GM12872 (cell line): ENCODE results near the gene CHKB.

Experiments used
- TF ChIP-seq, protein P1 (sequence below): IDR thresholded peaks from 3 replicates; pipeline ENCODE4 v1.5.1; 2011; ENCODE audit warnings: low read depth, mild to moderate bottlenecking, low read length, moderate library complexity; ENCODE audit not compliant: insufficient read depth

Gene CHKB

GRCh38 chr22:50572965-50573364 lies 9.7 kb downstream of the CHKB start:
- TF ChIP-seq, protein P1, sequence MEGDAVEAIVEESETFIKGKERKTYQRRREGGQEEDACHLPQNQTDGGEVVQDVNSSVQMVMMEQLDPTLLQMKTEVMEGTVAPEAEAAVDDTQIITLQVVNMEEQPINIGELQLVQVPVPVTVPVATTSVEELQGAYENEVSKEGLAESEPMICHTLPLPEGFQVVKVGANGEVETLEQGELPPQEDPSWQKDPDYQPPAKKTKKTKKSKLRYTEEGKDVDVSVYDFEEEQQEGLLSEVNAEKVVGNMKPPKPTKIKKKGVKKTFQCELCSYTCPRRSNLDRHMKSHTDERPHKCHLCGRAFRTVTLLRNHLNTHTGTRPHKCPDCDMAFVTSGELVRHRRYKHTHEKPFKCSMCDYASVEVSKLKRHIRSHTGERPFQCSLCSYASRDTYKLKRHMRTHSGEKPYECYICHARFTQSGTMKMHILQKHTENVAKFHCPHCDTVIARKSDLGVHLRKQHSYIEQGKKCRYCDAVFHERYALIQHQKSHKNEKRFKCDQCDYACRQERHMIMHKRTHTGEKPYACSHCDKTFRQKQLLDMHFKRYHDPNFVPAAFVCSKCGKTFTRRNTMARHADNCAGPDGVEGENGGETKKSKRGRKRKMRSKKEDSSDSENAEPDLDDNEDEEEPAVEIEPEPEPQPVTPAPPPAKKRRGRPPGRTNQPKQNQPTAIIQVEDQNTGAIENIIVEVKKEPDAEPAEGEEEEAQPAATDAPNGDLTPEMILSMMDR = no peak

DNA sequence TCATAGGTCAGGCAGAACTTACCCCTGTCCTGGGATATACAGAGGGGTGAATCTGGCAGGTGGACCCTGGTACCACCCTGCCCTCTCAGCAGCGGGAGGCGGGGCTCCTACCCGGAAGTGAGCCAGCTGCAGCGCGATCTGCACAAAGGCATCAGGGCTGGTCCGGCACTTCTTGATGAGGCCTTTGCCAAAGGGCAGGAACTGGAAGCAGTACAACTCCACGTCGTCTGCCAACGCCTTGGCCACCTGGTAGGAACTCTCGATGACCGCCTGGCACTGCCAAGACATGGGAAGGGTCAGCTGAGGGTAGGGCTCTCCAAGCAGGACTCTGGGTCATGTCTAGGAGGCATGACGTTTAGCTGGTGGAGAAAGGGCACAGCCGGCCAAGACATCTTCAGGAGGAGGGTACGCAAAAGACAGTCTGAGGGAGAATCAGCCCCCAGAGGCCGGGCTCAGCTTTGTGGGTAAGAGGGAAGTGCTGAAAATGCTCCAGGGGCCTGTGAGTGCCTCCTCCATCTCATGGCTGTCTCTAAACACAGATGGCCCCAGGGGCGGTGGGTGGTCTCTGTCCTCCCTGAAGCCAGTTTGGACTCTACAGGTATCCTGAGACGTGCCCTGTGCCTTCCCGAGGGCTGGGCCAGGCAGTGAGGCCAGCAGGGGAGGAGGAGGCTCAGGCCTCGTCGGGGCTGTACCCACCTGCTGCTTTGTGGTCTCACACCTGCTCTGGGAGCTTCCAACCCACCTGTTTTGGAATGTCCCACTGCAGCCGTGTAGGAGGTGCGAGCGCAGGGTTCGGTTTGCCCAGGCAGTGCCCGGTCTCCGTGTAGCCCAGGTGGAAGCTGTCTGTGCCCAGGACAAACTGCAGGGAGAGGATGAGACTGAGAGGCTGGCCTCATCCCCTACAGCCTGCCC lies 11.1 kb downstream of the CHKB start:
- TF ChIP-seq, protein P1 = no peak

DNA sequence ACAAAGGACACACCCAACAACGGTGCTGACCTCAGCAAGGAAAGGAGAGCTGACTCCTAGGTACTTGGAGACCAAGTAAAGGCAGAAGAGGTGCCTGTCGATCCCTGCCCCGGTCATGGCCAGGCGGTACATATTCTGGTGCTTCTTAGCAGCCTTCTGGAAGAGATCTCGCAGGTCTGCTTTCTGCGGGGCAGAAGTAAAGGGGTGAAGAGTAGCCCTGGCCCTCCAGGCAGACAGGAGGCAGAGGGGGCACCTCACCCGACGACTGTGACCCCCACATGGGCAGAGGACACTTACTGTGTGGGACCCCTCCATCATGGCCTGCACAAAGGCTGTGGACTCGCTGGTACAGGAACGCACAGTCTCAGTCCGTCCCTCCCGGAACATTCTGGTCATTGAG lies 11.8 kb downstream of the CHKB start:
- TF ChIP-seq, protein P1 = no peak

DNA sequence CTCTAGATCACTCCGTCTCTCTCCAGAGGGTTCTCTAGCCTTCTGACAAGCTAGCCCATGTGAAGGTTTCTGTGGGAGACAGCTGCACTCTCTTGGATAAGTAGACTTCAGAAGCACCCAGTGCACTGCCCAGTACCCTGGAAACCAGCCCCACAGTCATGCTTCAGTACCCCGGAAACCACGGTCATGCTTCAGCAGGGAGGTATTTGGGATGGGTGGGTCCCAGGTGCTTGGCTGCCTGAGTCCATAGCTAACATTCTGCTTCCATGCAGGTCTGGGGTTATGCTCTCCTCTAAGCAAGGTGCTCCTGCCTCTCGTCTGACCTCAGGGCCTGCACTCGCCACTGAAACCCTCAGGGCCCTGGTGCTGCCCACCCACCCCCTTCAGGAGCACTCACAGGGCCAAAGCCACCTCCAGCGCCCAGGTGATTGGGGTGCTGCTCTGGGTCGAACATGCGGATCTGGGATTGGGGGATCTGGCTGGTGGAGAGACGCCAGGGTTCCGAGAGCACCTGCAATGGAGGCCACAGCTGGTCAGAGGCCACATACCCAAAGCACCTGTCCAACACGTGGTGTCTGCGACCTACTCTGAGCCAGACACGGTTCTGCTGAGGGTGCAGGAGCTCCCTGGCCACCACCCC lies 12.6 kb downstream of the CHKB start:
- TF ChIP-seq, protein P1 = no peak

GRCh38 chr22:50569041-50569459 lies 13.6 kb downstream of the CHKB start:
- TF ChIP-seq, protein P1 = no peak

DNA sequence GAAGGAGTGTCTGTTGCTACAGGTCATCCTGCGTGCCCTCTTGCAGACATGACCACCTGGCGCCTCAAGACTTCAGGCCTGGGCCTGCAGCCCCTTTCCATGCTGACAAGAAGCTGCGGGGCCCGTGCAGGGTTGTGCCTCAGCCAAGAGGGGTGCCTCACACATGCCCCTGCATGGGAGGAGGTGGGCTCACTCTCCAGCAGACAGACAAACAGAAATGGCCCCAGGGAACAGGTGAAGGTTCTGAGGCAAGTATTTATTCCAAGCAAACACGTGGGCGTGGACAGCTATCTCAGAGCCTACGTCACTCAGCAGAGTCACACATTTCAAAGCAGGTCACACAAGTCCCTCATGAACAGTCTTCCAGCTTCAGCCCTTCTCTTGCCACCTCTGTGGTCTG lies 14.0 kb downstream of the CHKB start:
- TF ChIP-seq, protein P1 = no peak

- TF ChIP-seq, protein P1 = no peak
These were observed 14.9 kb downstream of the CHKB start for GRCh38 chr22:50567721-50568252.
